Measurements from ENCODE around the gene PXYLP1. TPM values are rescaled to one million over a fixed set of nuclear protein-coding genes. Genes with fewer than 3 reads are reported as not detected.

Gene PXYLP1
- total RNA-seq, 4 donors from 2014 or later = 5.5 to 16.2 (median 9.8) TPM

DNA sequence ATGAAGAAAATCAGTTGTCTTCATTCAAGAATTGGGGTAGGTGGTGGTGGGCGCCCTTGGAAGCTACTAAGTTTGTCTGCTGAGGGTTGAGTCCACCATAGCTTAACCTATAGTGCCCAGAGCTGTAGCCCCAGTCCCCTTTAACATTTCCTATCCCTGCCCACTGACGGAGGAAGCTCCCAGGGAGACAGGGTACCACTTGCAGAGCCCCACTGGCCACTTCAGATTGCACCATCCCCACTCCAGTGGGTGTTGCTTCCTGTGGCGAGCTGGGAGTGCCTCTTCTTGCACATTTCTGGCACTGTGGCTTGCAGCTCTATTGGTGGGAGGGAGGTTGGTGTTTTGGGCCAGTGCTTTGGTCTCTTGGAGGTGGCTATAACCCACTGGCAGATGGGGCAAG lies 2.7 kb downstream of the PXYLP1 start:
- DNase-seq (ENCODE audit: low spot score) = no peak
- ATAC-seq (ENCODE audit: low FRiP score) = no peak
- TF ChIP-seq, protein P1, sequence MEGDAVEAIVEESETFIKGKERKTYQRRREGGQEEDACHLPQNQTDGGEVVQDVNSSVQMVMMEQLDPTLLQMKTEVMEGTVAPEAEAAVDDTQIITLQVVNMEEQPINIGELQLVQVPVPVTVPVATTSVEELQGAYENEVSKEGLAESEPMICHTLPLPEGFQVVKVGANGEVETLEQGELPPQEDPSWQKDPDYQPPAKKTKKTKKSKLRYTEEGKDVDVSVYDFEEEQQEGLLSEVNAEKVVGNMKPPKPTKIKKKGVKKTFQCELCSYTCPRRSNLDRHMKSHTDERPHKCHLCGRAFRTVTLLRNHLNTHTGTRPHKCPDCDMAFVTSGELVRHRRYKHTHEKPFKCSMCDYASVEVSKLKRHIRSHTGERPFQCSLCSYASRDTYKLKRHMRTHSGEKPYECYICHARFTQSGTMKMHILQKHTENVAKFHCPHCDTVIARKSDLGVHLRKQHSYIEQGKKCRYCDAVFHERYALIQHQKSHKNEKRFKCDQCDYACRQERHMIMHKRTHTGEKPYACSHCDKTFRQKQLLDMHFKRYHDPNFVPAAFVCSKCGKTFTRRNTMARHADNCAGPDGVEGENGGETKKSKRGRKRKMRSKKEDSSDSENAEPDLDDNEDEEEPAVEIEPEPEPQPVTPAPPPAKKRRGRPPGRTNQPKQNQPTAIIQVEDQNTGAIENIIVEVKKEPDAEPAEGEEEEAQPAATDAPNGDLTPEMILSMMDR (IDR thresholded peaks at IDR 0.05) = no peak

DNA sequence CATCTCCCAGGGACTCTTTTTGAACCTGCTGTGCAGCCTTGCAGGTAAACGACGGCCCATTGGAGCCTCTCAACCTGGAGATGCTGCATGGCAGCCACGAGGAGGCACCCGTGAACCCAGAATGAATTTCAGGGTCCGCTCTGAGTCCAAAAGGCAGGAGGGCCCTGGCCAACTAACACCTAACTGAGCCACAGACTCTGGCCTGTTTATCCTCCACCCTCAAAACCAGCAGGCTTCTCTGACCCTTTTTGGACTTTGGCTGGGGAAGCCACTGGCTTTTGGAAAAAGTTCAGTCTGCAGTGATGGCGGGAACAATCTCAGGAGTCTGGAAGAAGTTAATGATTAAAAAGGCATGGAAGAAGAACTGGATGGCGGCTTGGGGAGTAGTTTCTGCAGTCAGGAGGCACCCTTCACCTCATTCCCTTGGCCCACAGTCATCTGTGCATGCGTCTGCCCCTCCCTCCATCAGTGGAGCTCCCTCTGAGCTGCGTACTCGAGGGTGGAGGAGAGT lies 4.1 kb downstream of the PXYLP1 start:
- DNase-seq (ENCODE audit: low spot score) = no peak
- no peak for ATAC-seq (ENCODE audit: low FRiP score)
- TF ChIP-seq, protein P1 (IDR thresholded peaks at IDR 0.05) = no peak

DNA sequence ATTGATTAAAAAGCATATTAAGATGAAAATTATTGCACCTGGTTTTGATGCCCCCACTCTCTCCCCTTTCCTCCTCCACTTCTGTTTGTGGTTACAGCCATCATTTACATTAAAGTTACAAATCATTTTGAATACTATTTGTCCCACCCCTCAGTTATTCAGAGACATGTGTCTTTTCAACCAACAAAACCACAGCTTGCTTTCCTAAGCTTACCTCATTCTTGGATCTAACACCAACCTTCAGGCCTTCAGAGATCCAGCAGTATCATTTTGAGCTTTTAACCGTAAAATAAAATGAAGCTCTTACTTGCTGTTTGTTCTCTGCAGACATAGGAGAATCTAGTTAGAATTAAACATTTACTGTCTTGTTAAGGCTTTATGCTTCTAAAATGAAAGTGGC lies 4.7 kb downstream of the PXYLP1 start:
- no peak for DNase-seq (ENCODE audit: low spot score)
- no peak for ATAC-seq (ENCODE audit: low FRiP score)
- TF ChIP-seq, protein P1 (IDR thresholded peaks at IDR 0.05) = no peak

DNA sequence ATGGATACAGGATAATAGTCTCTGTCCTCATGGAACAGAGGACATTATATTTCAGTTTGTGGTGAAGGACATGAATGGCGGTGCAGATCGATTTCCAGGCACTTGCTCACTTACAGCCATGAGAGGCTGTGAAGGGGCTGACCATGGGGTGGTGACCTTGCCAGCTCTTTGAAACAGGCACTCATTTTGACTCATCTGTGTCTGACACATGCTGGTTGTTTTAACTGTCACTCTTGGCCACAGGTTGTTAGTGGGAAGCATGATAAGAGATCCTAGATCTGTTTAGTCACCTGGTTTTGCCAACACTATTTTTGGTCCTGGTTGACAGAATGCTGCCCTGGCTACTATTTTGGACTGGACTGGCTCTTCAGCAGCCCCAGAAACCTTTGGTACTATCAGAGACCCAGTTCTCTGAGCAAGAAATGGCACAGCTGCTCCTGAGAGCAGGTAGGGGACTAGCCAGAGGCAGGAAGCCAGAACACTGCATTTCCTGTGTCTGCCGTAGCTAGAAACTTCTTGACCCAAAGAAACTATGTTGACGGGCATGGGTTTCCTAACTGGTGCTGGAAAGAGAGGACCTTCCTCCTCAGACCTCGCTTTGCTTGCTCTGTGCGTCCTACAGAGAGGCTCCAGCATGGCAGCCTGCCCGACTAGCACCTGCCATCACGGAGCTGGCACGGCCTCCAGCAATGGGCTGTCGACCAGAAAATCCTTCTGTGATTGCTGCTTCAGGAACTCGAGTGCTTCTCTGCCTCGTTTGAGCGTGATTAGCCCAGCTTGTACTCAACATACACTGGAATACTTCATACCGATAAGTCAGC lies 6.3 kb downstream of the PXYLP1 start:
- ATAC-seq (ENCODE audit: low FRiP score) = no peak
- TF ChIP-seq, protein P1 (IDR thresholded peaks at IDR 0.05) = no peak
- no peak for DNase-seq (ENCODE audit: low spot score)

DNA sequence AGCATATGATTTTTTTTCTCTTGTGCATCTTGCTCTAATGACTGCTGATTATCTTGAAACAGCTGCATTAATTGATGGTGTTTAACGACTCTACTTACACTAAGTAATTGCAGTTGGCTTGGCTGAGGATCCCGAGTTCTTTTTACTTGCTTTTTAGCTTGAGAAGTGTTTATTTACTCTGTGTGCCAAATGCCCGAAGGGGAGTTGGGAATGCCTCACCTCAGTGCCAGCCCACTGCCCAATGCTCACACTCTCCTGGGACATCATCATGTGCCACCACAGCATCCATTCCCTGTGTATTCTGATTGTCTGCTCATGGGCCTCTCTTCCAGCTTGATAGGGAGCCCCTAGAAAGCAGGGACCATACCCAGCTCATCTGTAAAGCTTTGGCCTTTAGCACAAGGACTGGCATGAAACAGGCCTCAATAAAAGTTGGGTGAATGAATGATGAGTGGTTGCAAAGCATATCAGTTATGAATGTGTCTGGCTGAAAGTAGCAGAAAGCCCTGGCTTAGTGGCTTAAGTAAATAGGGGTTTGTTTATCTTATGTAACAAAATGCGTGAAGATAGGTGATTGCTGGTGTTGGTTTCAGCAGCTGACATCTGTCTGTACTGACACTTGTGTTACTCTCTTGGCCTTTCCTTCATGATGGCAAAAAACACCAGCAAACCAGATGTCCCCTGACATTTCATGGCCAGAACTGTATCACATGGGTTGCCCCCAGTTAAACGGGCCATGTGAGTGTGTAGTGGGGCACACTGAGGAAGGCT lies 8.1 kb downstream of the PXYLP1 start:
- no peak for DNase-seq (ENCODE audit: low spot score)
- TF ChIP-seq, protein P1 (IDR thresholded peaks at IDR 0.05) = no peak

DNA sequence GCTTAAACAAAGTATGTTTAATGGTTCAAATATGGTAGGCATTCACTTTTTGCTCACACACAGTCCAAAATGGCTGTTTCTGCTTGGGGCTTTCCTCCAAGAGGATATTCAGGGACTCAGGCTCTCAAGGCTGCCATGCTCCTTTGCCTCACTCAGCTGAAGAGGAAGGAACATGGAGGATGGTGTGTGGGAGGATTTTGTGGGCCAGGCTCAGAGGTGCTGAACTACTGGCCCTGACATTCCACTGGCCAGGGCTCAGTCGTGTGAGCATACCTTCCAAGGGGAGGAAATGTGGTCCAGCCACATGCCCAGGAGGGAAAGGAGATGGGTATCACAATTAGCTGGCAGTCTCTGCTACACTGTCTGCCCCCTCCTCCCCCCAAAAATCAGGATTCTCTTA lies 8.7 kb downstream of the PXYLP1 start:
- ATAC-seq (ENCODE audit: low FRiP score) (no peak), DNase-seq (ENCODE audit: low spot score) (no peak)

More for the DNA sequence above, 8.1 kb downstream of the PXYLP1 start:
- ATAC-seq (ENCODE audit: low FRiP score) = no peak

More for the DNA sequence above, 8.7 kb downstream of the PXYLP1 start:
- TF ChIP-seq, protein P1 (IDR thresholded peaks at IDR 0.05) = no peak

Data from omental fat pad (tissue), 4 donors.